Activated naive CD8-positive, alpha-beta T cell treated with anti-CD3 and anti-CD28 coated beads, Interleukin-2, amount 10 ng/mL, durations not matched to agents 7 days and 5 days (primary cell): Measurements from ENCODE around the gene CASK. TPM values are rescaled to one million over a fixed set of nuclear protein-coding genes. Genes with fewer than 3 reads are reported as not detected.
"Not testable (repeated sequence)": the region's sequence is repeated elsewhere in the genome, so short reads cannot be mapped to it uniquely, and the experiment has no call there.

Experiments used
- ATAC-seq: fragments of 150-1000 bp; cut with Tn5 transposase; one replicate; pipeline ENCODE4 v1.10.0; 2021; ENCODE audit warnings: low read depth, moderate library complexity
- POLR2A ChIA-PET: fragments of 350-600 bp; sonication (Branson Sonifier 250); formaldehyde crosslinking; loops from one replicate; lab custom pipeline; 2021; ENCODE audit warnings: antibody characterized with exemption; lab: Charles Lee
- DNase-seq: peaks from one replicate; pipeline ENCODE4 v3.0.0; 2021
- H3K27ac Mint-ChIP-seq: one replicate; pipeline ENCODE4 v1.8.0; 2022; ENCODE audit warnings: mild to moderate bottlenecking, mixed read lengths
- H3K27me3 Mint-ChIP-seq: one replicate; pipeline ENCODE4 v1.8.0; 2022; ENCODE audit warnings: mild to moderate bottlenecking, moderate library complexity, mixed read lengths
- H3K36me3 Mint-ChIP-seq: one replicate; pipeline ENCODE4 v1.8.0; 2021; ENCODE audit warnings: mild to moderate bottlenecking, mixed read lengths
- H3K4me1 Mint-ChIP-seq: one replicate; pipeline ENCODE4 v1.8.0; 2021; ENCODE audit warnings: mixed read lengths
- H3K4me3 Mint-ChIP-seq: one replicate; pipeline ENCODE4 v1.8.0; 2022; ENCODE audit warnings: mild to moderate bottlenecking, moderate library complexity, mixed read lengths
- H3K9me3 Mint-ChIP-seq: one replicate; pipeline ENCODE4 v1.8.0; 2021; ENCODE audit warnings: mixed read lengths
- total RNA-seq, 2 experiments: library from RNA; stranded (reverse); gene quantifications; one replicate each; pipeline ENCODE4 v1.2.3, GENCODE V29; 2021

Gene CASK
- total RNA-seq, 2 experiments from 2014 or later, result 52.1 to 53.8 TPM

DNA sequence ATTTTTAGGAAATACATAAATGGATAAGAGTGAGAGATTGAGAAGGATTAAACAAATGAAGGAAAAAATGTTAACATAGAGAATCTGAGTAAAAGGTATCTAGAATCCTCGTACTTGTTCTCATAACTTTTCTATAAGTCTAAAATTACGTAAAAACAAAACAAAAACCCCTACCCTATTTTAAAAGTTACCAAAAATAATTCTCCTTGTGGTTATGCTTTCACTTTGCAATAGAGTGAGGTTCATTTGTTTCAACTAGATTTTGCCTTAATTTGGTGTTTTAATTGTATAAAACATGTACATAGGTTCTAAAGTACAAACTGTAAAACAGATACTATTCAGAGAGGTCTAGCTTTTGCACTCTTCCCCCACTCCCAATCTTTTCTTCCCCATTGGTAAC, 238.4 kb downstream of the CASK start:
- H3K9me3 Mint-ChIP-seq, result no peaks in the 10 kb centered on the region
- no peak overlapping the region for H3K27ac Mint-ChIP-seq
- POLR2A ChIA-PET, result no interaction called here
- DNase-seq (no peak), ATAC-seq (no peak)
- H3K4me3 Mint-ChIP-seq, result no peak overlapping the region
- peaks cover 21% of the 10 kb centered on the region for H3K4me1 Mint-ChIP-seq
- peaks cover 5% of the 10 kb centered on the region for H3K36me3 Mint-ChIP-seq
- no peaks in the 10 kb centered on the region for H3K27me3 Mint-ChIP-seq

DNA sequence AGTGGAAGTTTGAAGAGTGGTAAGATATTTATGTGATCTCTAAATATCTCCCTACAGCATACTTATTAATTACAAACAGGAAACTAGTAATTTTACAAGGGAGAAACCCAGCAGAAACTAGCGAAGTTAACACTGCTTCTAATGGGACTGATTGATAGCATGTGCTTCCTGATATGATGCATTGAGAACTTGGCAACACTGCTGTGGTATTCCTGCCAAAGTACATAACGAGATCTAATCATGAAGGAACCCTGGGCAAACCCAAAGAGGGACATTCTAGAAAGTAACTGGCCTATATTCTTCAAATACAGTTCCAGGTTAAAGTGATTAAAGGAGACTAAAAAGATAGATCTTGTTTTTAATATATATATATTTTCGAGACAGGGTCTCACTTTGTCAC, 239.2 kb downstream of the CASK start:
- Mint-ChIP-seq H3K4me1 (peaks cover 19% of the 10 kb centered on the region), H3K9me3 (no peaks in the 10 kb centered on the region), H3K4me3 (no peak overlapping the region), H3K36me3 (peaks cover 6% of the 10 kb centered on the region), H3K27me3 (no peaks in the 10 kb centered on the region), H3K27ac (no peak overlapping the region)
- ATAC-seq (no peak), DNase-seq (no peak)
- POLR2A ChIA-PET, result no interaction called here

GRCh38 chrX:41677183-41678060, 245.9 kb downstream of the CASK start:
- DNase-seq (no peak), ATAC-seq (no peak)
- Mint-ChIP-seq H3K9me3 (no peaks in the 10 kb centered on the region), H3K27ac (no peak overlapping the region), H3K4me1 (peaks cover 19% of the 10 kb centered on the region), H3K36me3 (peaks cover 28% of the 10 kb centered on the region), H3K27me3 (no peaks in the 10 kb centered on the region), H3K4me3 (no peak overlapping the region)
- POLR2A ChIA-PET, result no interaction called here

GRCh38 chrX:41676361-41676760, 247.0 kb downstream of the CASK start:
- H3K9me3 Mint-ChIP-seq, H3K27ac Mint-ChIP-seq, DNase-seq, H3K27me3 Mint-ChIP-seq, H3K4me3 Mint-ChIP-seq, ATAC-seq, POLR2A ChIA-PET: not testable (repeated sequence)
- Mint-ChIP-seq H3K4me1 (peaks cover 23% of the 10 kb centered on the region), H3K36me3 (peaks cover 28% of the 10 kb centered on the region)

DNA sequence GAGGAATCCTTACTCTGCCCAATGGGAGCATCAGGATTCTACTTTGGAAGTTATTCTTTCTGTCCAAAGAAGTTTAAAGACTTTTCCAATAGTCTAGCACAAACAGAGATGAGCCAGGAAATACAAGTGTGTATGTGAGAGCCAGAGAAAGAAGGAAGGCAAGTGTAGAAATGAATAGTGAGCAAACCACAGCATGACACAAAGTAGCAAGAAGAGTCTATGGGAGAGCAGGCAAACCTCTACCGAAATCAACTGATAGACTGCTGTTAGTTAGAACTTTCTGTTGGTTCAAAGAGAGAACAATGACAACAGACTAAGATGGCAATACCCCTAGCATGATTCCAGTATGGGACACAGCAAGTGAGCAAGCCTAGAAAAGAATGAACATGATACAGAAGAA, 250.7 kb downstream of the CASK start:
- H3K4me3 Mint-ChIP-seq, result no peak overlapping the region
- POLR2A ChIA-PET, result no interaction called here
- H3K4me1 Mint-ChIP-seq, result peaks cover 30% of the 10 kb centered on the region
- ATAC-seq (no peak), DNase-seq (no peak)
- no peaks in the 10 kb centered on the region for H3K27me3 Mint-ChIP-seq
- peaks cover 33% of the 10 kb centered on the region for H3K36me3 Mint-ChIP-seq
- no peaks in the 10 kb centered on the region for H3K9me3 Mint-ChIP-seq
- H3K27ac Mint-ChIP-seq, result no peak overlapping the region

DNA sequence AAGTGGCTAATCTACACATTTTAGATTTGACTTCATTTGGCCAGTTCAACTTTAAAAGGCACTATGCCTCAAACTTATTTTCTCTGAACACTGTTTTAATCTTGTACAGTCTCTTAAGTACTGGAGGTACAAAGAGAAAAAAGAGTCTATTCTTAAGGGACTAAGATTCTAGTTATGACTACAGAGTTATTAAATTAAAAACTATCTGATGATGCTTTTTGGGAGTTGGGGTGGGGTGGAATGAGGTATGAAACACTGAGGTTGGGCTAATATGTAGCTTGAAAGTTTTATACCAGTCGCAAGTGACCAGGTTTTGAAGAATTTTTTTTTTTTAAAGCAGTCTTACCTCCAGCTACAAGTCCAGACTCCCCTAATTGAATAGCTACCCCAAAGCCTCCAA, 252.3 kb downstream of the CASK start:
- Mint-ChIP-seq H3K27me3 (no peaks in the 10 kb centered on the region), H3K9me3 (no peaks in the 10 kb centered on the region), H3K27ac (no peak overlapping the region), H3K36me3 (peaks cover 28% of the 10 kb centered on the region), H3K4me1 (peaks cover 40% of the 10 kb centered on the region), H3K4me3 (no peak overlapping the region)
- DNase-seq, result no peak
- POLR2A ChIA-PET, result no interaction called here
- ATAC-seq, result no peak

DNA sequence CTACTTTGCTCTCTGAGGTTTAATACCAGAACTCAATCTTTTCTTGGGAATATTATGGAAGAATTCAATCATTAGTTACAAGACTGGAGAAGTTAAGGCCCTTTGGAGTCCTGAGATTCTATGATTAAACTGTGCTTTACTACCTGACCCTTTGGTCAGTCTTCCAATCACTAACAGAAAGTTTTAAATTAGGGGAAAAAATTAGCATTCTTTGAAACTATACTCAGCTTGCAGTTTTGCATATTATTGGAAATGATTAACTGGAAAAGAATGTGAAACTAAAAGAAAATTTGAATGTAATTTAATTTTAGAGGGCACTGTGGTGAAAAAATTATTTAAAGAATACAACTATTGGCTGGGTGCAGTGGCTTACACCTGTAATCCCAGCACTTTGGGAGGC, 253.2 kb downstream of the CASK start:
- Mint-ChIP-seq H3K4me3 (no peak overlapping the region), H3K4me1 (peaks cover 34% of the 10 kb centered on the region), H3K9me3 (no peaks in the 10 kb centered on the region), H3K36me3 (peaks cover 30% of the 10 kb centered on the region), H3K27me3 (no peaks in the 10 kb centered on the region), H3K27ac (no peak overlapping the region)
- ATAC-seq, result no peak
- DNase-seq, result no peak
- POLR2A ChIA-PET, result no interaction called here

DNA sequence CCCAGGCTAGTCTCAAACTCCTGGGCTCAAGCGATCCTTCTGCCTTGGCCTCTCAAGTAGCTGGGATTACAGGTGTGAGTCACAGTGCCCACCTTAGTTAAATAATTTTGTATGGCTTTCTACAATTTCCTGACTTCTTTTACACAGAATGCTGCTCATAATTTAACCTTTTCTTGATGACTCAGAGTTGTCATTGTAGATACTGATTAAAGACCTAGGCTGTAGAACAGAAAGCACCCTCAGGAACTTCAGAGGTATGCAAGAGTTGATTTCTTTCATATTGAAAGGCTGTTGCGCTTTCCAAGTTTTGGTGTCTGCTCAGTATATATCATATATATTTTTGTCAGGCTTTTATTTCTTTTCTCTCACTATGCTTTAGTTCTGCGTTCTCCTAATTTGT, 255.7 kb downstream of the CASK start:
- DNase-seq (no peak), ATAC-seq (peak; percentile 49)
- Mint-ChIP-seq H3K27me3 (no peaks in the 10 kb centered on the region), H3K36me3 (peaks cover 19% of the 10 kb centered on the region), H3K4me1 (peaks cover 30% of the 10 kb centered on the region), H3K27ac (peak overlapping the region; percentile 60), H3K9me3 (no peaks in the 10 kb centered on the region), H3K4me3 (no peak overlapping the region)
- POLR2A ChIA-PET, result no interaction called here

DNA sequence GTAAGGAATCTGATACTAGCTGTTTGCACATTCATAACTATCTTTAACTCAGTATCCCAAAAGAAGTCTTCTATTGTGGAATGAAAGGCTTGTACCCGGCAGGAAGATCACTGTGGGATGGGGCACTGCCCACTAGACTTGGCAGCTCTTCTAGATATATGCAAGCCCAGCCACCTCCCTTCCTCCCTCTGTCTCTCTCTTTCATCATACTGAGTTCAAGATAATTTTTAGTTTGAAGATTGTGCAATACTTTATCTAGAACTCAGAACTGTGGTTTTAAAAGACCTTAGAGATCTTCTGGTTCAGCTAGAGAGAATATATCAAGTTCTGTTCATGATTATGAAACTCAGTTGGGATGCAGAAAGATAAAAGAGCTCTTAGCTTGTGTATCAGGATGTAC, 257.1 kb downstream of the CASK start:
- peak; percentile 49 for ATAC-seq
- POLR2A ChIA-PET, result interaction anchor here (0.6 kb wide), 1 partner anchor 14 kb away, joined by 3 read pairs; no protein-coding TSS in a partner anchor
- Mint-ChIP-seq H3K36me3 (peaks cover 18% of the 10 kb centered on the region), H3K27ac (peak overlapping the region; percentile 72), H3K9me3 (no peaks in the 10 kb centered on the region), H3K4me1 (peaks cover 24% of the 10 kb centered on the region), H3K4me3 (peak overlapping the region; percentile 37), H3K27me3 (no peaks in the 10 kb centered on the region)
- DNase-seq, result no peak

DNA sequence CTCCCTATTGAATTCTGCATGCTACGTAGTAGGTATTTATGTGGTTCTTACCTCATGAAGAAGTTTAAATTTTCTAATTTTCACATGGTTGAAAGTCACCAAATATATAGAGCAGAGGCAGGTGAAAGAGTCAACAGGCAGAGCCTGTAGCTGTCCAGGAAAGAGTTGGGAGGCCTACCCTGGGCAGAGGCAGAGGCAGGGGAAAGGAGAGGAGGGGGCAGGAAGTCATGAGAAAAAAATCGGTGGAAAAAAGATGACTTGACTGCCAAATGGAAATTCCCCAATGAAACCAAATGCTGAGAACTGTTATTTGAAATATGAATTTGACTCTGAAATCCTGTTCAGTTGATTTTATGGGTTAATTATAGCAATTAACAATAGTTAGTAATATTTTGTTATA, 257.7 kb downstream of the CASK start:
- no peak overlapping the region for H3K4me3 Mint-ChIP-seq
- no peak for ATAC-seq

DNA sequence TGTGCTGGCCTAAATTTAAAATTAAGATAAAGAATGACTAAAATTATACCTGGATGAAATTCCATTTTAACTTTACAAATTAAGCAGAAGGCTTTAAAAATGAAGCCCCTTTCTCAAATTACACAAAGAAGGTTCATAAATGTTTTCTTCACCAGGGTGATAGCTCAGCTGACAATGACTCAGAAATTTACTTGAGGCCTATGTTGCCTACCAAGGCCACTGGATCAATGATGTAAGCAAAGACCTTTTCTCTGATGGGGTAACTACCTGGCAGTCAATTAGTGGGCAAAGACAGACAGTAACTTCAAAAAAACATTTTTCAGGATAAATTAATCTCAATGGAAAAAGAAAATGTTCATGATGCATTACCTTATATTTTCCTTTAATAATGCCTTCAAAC, 258.4 kb downstream of the CASK start:
- POLR2A ChIA-PET, result no interaction called here
- no peak for ATAC-seq
- peaks cover 19% of the 10 kb centered on the region for H3K36me3 Mint-ChIP-seq
- no peaks in the 10 kb centered on the region for H3K9me3 Mint-ChIP-seq
- H3K4me1 Mint-ChIP-seq, result peaks cover 24% of the 10 kb centered on the region
- no peak overlapping the region for H3K27ac Mint-ChIP-seq
- no peak for DNase-seq
- no peaks in the 10 kb centered on the region for H3K27me3 Mint-ChIP-seq
- H3K4me3 Mint-ChIP-seq, result no peak overlapping the region

More for the DNA sequence above, 257.7 kb downstream of the CASK start:
- Mint-ChIP-seq H3K4me1 (peaks cover 24% of the 10 kb centered on the region), H3K9me3 (no peaks in the 10 kb centered on the region), H3K36me3 (peaks cover 18% of the 10 kb centered on the region), H3K27ac (peak overlapping the region; percentile 18), H3K27me3 (no peaks in the 10 kb centered on the region)
- no peak for DNase-seq
- POLR2A ChIA-PET, result no interaction called here

GRCh38 chrX:41664375-41664901, 258.9 kb downstream of the CASK start:
- H3K27ac Mint-ChIP-seq, result no peak overlapping the region
- POLR2A ChIA-PET, result no interaction called here
- DNase-seq (no peak), ATAC-seq (no peak)
- no peaks in the 10 kb centered on the region for H3K27me3 Mint-ChIP-seq
- H3K4me3 Mint-ChIP-seq, result no peak overlapping the region
- H3K9me3 Mint-ChIP-seq, result no peaks in the 10 kb centered on the region
- peaks cover 18% of the 10 kb centered on the region for H3K36me3 Mint-ChIP-seq
- H3K4me1 Mint-ChIP-seq, result peaks cover 24% of the 10 kb centered on the region

DNA sequence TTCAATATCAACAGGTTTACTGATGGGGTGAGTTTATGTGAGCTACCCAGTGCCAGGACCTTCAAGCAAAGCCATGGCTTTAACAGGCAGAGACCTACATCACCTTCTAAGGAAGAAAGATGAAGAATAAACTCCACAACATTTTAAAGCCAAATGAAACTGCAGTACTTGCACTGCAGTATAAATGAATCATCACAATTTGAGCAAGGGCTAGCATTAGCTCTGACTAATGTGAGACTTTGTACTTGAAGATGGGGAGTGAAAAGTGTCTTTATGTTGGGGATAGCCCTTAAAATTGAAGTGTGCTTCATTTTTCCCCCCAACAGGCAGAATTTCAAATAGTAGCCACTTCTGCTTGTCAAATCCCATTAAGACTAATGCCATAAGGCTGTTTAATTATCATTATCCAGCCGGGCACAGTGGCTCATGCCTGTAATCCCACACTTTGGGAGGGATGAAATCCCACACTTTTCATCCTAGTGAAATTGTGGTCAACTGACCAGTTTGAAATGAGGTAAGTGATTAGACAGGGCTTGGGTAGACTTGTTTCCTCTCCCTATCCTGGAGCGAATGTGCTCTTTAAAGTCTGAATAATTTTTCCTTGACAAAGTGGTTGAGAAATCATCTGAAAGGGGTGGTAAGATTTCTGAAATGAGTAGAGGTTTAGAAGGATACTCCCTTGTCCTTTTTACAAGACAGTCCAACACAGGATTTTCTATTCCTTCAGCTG, 261.8 kb downstream of the CASK start:
- H3K27ac Mint-ChIP-seq, result no peak overlapping the region
- ATAC-seq, result no peak

More for the DNA sequence above, 261.8 kb downstream of the CASK start:
- DNase-seq, result no peak
- Mint-ChIP-seq H3K4me1 (peaks cover 17% of the 10 kb centered on the region), H3K27me3 (no peaks in the 10 kb centered on the region), H3K9me3 (no peaks in the 10 kb centered on the region), H3K36me3 (peaks cover 24% of the 10 kb centered on the region), H3K4me3 (no peak overlapping the region)
- POLR2A ChIA-PET, result no interaction called here
